HepG2 (cell line): Measurements from ENCODE around the gene KIFAP3. TPM values are rescaled to one million over a fixed set of nuclear protein-coding genes. Genes with fewer than 3 reads are reported as not detected.
"Not testable (repeated sequence)": the region's sequence is repeated elsewhere in the genome, so short reads cannot be mapped to it uniquely, and the experiment has no call there.

Source experiments
- ATAC-seq: fragments of 200-7000 bp; cut with Tn5 transposase; 3 replicates; pipeline ENCODE4 v1.9.1; 2020; ENCODE audit warnings: mild to moderate bottlenecking, moderate library complexity
- BruUV-seq: library from RNA; stranded (reverse); fragments of 400-500 nt; replicated peaks from 2 replicates; lab custom pipeline; 2021; lab: Mats Ljungman, UMichigan
- CTCF ChIA-PET: fragments of 300-600 bp; formaldehyde crosslinking; extraction: SDS; loops from one replicate; lab custom pipeline; 2021; ENCODE audit warnings: low total read pairs, inconsistent platforms, low intra/inter-chr PET ratio; lab: Yijun Ruan, JAX
- POLR2A ChIA-PET: fragments of 350-600 bp; sonication (Branson Sonifier 250); formaldehyde crosslinking; loops from one replicate; lab custom pipeline; 2020; ENCODE audit warnings: antibody characterized with exemption, inconsistent platforms; lab: Yijun Ruan, JAX
- DNase-seq: peaks from one replicate; pipeline ENCODE4 v3.0.0-alpha.2; 2015; ENCODE audit warnings: low spot score
- FAIRE-seq: peaks from 3 replicates; lab custom pipeline; 2011; peaks lifted over from hg19 to GRCh38; lab: Jason Lieb, UNC
- H2AFZ ChIP-seq: one replicate; pipeline ENCODE4 v1.6.1; 2011; ENCODE audit warnings: low read length, inconsistent platforms
- H3K27ac ChIP-seq: fragments of 300-600 bp; 3 replicates; pipeline ENCODE4 v1.8.0; 2011; ENCODE audit warnings: mixed run types, mild to moderate bottlenecking, mixed read lengths, low read length, inconsistent platforms; ENCODE audit not compliant: insufficient read depth; ENCODE audit errors: extremely low read length
- H3K27me3 ChIP-seq, 2 experiments: fragments of 200-600 bp in 1 of 2; 2 replicates in 1 of 2; 3 replicates in 1 of 2; pipeline versions ENCODE4 v1.6.0 to v1.8.0; 2011; ENCODE audit warnings: low read length in 2 of 2, mild to moderate bottlenecking in 2 of 2, moderate library complexity in 2 of 2, inconsistent platforms in 1 of 2; ENCODE audit not compliant: insufficient read depth in 2 of 2, control insufficient read depth in 1 of 2
- H3K36me3 ChIP-seq, 2 experiments: fragments of 200-600 bp in 1 of 2; replicated peaks in 1 of 2; 2 replicates in 1 of 2; 3 replicates in 1 of 2; pipeline versions ENCODE4 v1.5.1 to v1.8.0; 2011; ENCODE audit warnings: low read length in 2 of 2, inconsistent platforms in 1 of 2; ENCODE audit not compliant: insufficient read depth in 2 of 2, control insufficient read depth in 1 of 2
- H3K4me1 ChIP-seq: 2 replicates; pipeline ENCODE4 v1.5.1; 2012; ENCODE audit warnings: low read length, inconsistent platforms; ENCODE audit not compliant: insufficient read depth
- H3K4me2 ChIP-seq: 2 replicates; pipeline ENCODE4 v1.6.0; 2011; ENCODE audit warnings: low read depth, low read length, inconsistent platforms
- H3K4me3 ChIP-seq, 3 experiments: fragments of 200-600 bp in 1 of 3; sonication (generic), shearing (Covaris generic) in 1 of 3; replicated peaks in 1 of 3; 2 replicates each; pipeline ENCODE4 v1.5.1; 2011 to 2016; ENCODE audit warnings: low read length in 3 of 3, inconsistent platforms in 2 of 3, low read depth in 2 of 3, mild to moderate bottlenecking in 2 of 3, control low read depth in 1 of 3, mixed read lengths in 1 of 3; ENCODE audit not compliant: insufficient read depth in 1 of 3
- H3K79me2 ChIP-seq: one replicate; pipeline ENCODE4 v1.6.1; 2011; ENCODE audit warnings: low read length, inconsistent platforms; ENCODE audit not compliant: insufficient read depth
- H3K9ac ChIP-seq: 2 replicates; pipeline ENCODE4 v1.6.0; 2011; ENCODE audit warnings: mild to moderate bottlenecking, low read depth, low read length, inconsistent platforms; ENCODE audit not compliant: insufficient read depth
- H3K9me3 ChIP-seq: 2 replicates; pipeline ENCODE4 v1.5.1; 2012; ENCODE audit warnings: mild to moderate bottlenecking, low read length
- H4K20me1 ChIP-seq: 2 replicates; pipeline ENCODE4 v1.6.0; 2011; ENCODE audit warnings: inconsistent platforms, mild to moderate bottlenecking, low read length, moderate library complexity; ENCODE audit not compliant: insufficient read depth
- JARID2 ChIP-seq: sonication (generic); formaldehyde crosslinking; IDR thresholded peaks from 2 replicates; pipeline ENCODE4 v1.8.1; 2023; ENCODE audit warnings: missing genetic modification reagents, inconsistent platforms; ENCODE audit not compliant: insufficient replicate concordance
- NFATC3 ChIP-seq: sonication (generic); formaldehyde crosslinking; IDR thresholded peaks from 2 replicates; pipeline ENCODE4 v1.5.1; 2020; ENCODE audit warnings: mild to moderate bottlenecking, missing genetic modification reagents
- ZNF281 ChIP-seq: sonication (generic); formaldehyde crosslinking; IDR thresholded peaks from 2 replicates; pipeline ENCODE4 v1.4.0; 2020; ENCODE audit warnings: missing genetic modification reagents, borderline replicate concordance
- ZNF292 ChIP-seq: sonication (generic); formaldehyde crosslinking; IDR thresholded peaks from 2 replicates; pipeline ENCODE4 v1.8.1; 2022; ENCODE audit warnings: mild to moderate bottlenecking, low read depth, missing genetic modification reagents, borderline replicate concordance
- ZNF772 ChIP-seq: sonication (generic); formaldehyde crosslinking; IDR thresholded peaks from 2 replicates; pipeline ENCODE4 v1.5.0; 2020; ENCODE audit warnings: mild to moderate bottlenecking, missing genetic modification reagents
- WGBS: methylation state at CpG from one replicate; pipeline ENCODE4 v1.1.6; 2017; ENCODE audit warnings: low lambda C conversion rate; 5-methylcytosine and 5-hydroxymethylcytosine counted together
- in situ Hi-C: cut with HindIII; loops from 2 replicates; pipeline ENCODE4 v1.10.0; 2017; ENCODE audit warnings: low pct_unique_long_range_greater_than_20kb; ENCODE audit not compliant: extremely low pct_ligation_motif_present
- intact Hi-C: fragments of 100-400 bp; cut with micrococcal nuclease; formaldehyde crosslinking; loops from one replicate; pipeline ENCODE4 v1.10.0; 2022; ENCODE audit not compliant: unreplicated experiment
- polyA plus RNA-seq, 8 experiments: library from polyadenylated mRNA; depleted of rRNA in 3 of 8; stranded (reverse) in 7 of 8; unstranded in 1 of 8; fragments of >200 nt; fragmentation: Illumina TruSeq in 4 of 8; extraction: Trizol in 4 of 8; gene quantifications; 2 replicates each; pipeline versions ENCODE4 v1.2.1 to v1.2.3, GENCODE V29; 2011 to 2016; ENCODE audit warnings: low read depth in 4 of 8, missing spikeins in 1 of 8, mixed read lengths in 1 of 8; ENCODE audit not compliant: insufficient read depth in 1 of 8
- total RNA-seq, 5 experiments: library from RNA; depleted of rRNA; stranded (reverse); fragments of >200 nt; fragmentation: Illumina TruSeq; extraction: Trizol; gene quantifications; 2 replicates each; pipeline ENCODE4 v1.2.3, GENCODE V29; 2016; ENCODE audit warnings: low read depth in 1 of 5

Gene KIFAP3
- total and polyA plus RNA-seq, 2 of the 13 experiments (the other 11 are each of a cell fraction or from before 2014, with no cell fraction given): 3.4 to 10.0 TPM

- Histone ChIP-seq H4K20me1 (no peaks in the 10 kb centered on the region), H3K9me3 (no peaks in the 10 kb centered on the region), H3K36me3 (no peaks in the 10 kb centered on the region), H2AFZ (no peak overlapping the region), H3K4me1 (no peaks in the 10 kb centered on the region), H3K27ac (no peak overlapping the region), H3K4me2 (no peak overlapping the region), H3K79me2 (no peaks in the 10 kb centered on the region), H3K9ac (no peak overlapping the region), H3K4me3 (no peak overlapping the region), H3K27me3 (no peaks in the 10 kb centered on the region; a peak in 1 of 5 replicates)
- intact Hi-C loops (no loop called here), in situ Hi-C loops (no loop called here)
- CTCF ChIA-PET: no interaction called here
- BruUV-seq: no TSS peak
- ATAC-seq (no peak), FAIRE-seq (no peak), DNase-seq (no peak)
- no peak for TF ChIP-seq ZNF772 (CRISPR knock-in tag)
- no peak for TF ChIP-seq NFATC3
- TF ChIP-seq ZNF292: no peak
- no peak for TF ChIP-seq JARID2 (CRISPR knock-in tag)
- POLR2A ChIA-PET: no interaction called here
These were observed 21.7 kb upstream of the KIFAP3 start for GRCh38 chr1:170095976-170096748.

GRCh38 chr1:170094697-170095616, 20.5 kb upstream of the KIFAP3 start:
- H3K27ac ChIP-seq, H4K20me1 ChIP-seq, ATAC-seq, BruUV-seq, H3K36me3 ChIP-seq, H3K79me2 ChIP-seq, CTCF ChIA-PET, DNase-seq, FAIRE-seq, H3K27me3 ChIP-seq, intact Hi-C loops, H2AFZ ChIP-seq, H3K9me3 ChIP-seq, in situ Hi-C loops, H3K9ac ChIP-seq, H3K4me1 ChIP-seq: not testable (repeated sequence)
- peak overlapping the region; percentile 45 for H3K4me2 ChIP-seq
- peak overlapping the region in 2 of 3 experiments; percentile 33 to 34; a peak in 3 of 6 replicates for H3K4me3 ChIP-seq
- peak; percentile 68; the same call in 1 of the 2 replicates for TF ChIP-seq ZNF281
- POLR2A ChIA-PET: interaction anchor here (1.2 kb wide), 1 partner anchor 20 kb away, joined by 6 read pairs; the partner anchor contains the start of gene KIFAP3
- 27% methylated on average over 17 of the region's 31 CpGs for WGBS
